ENCODE results near the gene USP14. TPM values are rescaled to one million over a fixed set of nuclear protein-coding genes. Genes with fewer than 3 reads are reported as not detected.

The USP14 gene
- total RNA-seq, 4 donors from 2014 or later = 21.8 to 42.8 (median 29.5) TPM

GRCh38 chr18:217532-218336 is 59.4 kb downstream of the USP14 start:
- 91% methylated on average over 5 of the region's 5 CpGs for WGBS
- intact Hi-C loops (cut with DNase I) = no loop called here
- no peak overlapping the region for H3K27ac ChIP-seq (replicated peaks in 1 of 4)
- no peaks in the 10 kb centered on the region for H3K27me3 ChIP-seq
- no peak for DNase-seq (ENCODE audit: extremely low spot score)
- peaks cover 34 to 78% (median 64%) of the 10 kb centered on the region in 4 donors for H3K36me3 ChIP-seq
- H3K9me3 ChIP-seq = no peaks in the 10 kb centered on the region
- TF ChIP-seq EP300 (IDR thresholded peaks at IDR 0.05) = no peak
- no peak for TF ChIP-seq CTCF (IDR thresholded peaks at IDR 0.05)
- no peaks in the 10 kb centered on the region for H3K4me1 ChIP-seq
- H3K4me3 ChIP-seq = no peak overlapping the region

GRCh38 chr18:220708-221107 is 62.4 kb downstream of the USP14 start:
- H3K36me3 ChIP-seq = peaks cover 34 to 79% (median 63%) of the 10 kb centered on the region in 4 donors
- H3K4me1 ChIP-seq = no peaks in the 10 kb centered on the region
- H3K27ac ChIP-seq (replicated peaks in 1 of 4) = no peak overlapping the region
- H3K9me3 ChIP-seq = no peaks in the 10 kb centered on the region
- no peak for DNase-seq (ENCODE audit: extremely low spot score)
- no peaks in the 10 kb centered on the region for H3K27me3 ChIP-seq
- no peak overlapping the region for H3K4me3 ChIP-seq
- TF ChIP-seq EP300 (IDR thresholded peaks at IDR 0.05) (no peak), POLR2A (IDR thresholded peaks at IDR 0.05; ENCODE audit: low read depth) (no peak), POLR2AphosphoS5 (IDR thresholded peaks at IDR 0.05) (no peak), CTCF (IDR thresholded peaks at IDR 0.05) (no peak)
- intact Hi-C loops (cut with DNase I) = no loop called here

- Histone ChIP-seq H3K4me3 (no peak overlapping the region), H3K36me3 (peaks cover 15 to 79% (median 49%) of the 10 kb centered on the region in 4 donors), H3K27ac (replicated peaks in 1 of 4) (no peak overlapping the region), H3K27me3 (no peaks in the 10 kb centered on the region), H3K4me1 (no peaks in the 10 kb centered on the region), H3K9me3 (no peaks in the 10 kb centered on the region)
- TF ChIP-seq CTCF (IDR thresholded peaks at IDR 0.05) (no peak), POLR2AphosphoS5 (IDR thresholded peaks at IDR 0.05) (no peak), EP300 (IDR thresholded peaks at IDR 0.05) (no peak), POLR2A (IDR thresholded peaks at IDR 0.05; ENCODE audit: low read depth) (no peak)
- DNase-seq (ENCODE audit: extremely low spot score) = no peak
- 85% methylated on average over 4 of the region's 4 CpGs for WGBS
- intact Hi-C loops (cut with DNase I) = no loop called here
Observed at GRCh38 chr18:225745-226144, 67.4 kb downstream of the USP14 start.

GRCh38 chr18:227374-227773 is 69.0 kb downstream of the USP14 start:
- Histone ChIP-seq H3K36me3 (peaks cover 15 to 74% (median 46%) of the 10 kb centered on the region in 4 donors), H3K4me3 (no peak overlapping the region), H3K4me1 (no peaks in the 10 kb centered on the region), H3K27me3 (no peaks in the 10 kb centered on the region), H3K9me3 (no peaks in the 10 kb centered on the region), H3K27ac (replicated peaks in 1 of 4) (no peak overlapping the region)
- intact Hi-C loops (cut with DNase I) = no loop called here
- no peak for TF ChIP-seq EP300 (IDR thresholded peaks at IDR 0.05)
- no peak for TF ChIP-seq POLR2AphosphoS5 (IDR thresholded peaks at IDR 0.05)
- TF ChIP-seq POLR2A (IDR thresholded peaks at IDR 0.05; ENCODE audit: low read depth) = no peak
- no peak for TF ChIP-seq CTCF (IDR thresholded peaks at IDR 0.05)
- no peak for DNase-seq (ENCODE audit: extremely low spot score)
- WGBS = 91% methylated on average over 6 of the region's 6 CpGs

- H3K27me3 ChIP-seq = no peaks in the 10 kb centered on the region
- H3K36me3 ChIP-seq = peaks cover 15 to 68% (median 44%) of the 10 kb centered on the region in 4 donors
- no peak for TF ChIP-seq CTCF (IDR thresholded peaks at IDR 0.05)
- TF ChIP-seq POLR2AphosphoS5 (IDR thresholded peaks at IDR 0.05) = no peak
- no peak for TF ChIP-seq EP300 (IDR thresholded peaks at IDR 0.05)
- TF ChIP-seq POLR2A (IDR thresholded peaks at IDR 0.05; ENCODE audit: low read depth) = no peak
- no peak overlapping the region for H3K27ac ChIP-seq (replicated peaks in 1 of 4)
- H3K9me3 ChIP-seq = no peaks in the 10 kb centered on the region
- H3K4me1 ChIP-seq = no peaks in the 10 kb centered on the region
- no peak overlapping the region for H3K4me3 ChIP-seq
- intact Hi-C loops (cut with DNase I) = no loop called here
- 88% methylated on average over 4 of the region's 4 CpGs for WGBS
- DNase-seq (ENCODE audit: extremely low spot score) = no peak
Observed at GRCh38 chr18:227902-228301, 69.5 kb downstream of the USP14 start.

Data from esophagus muscularis mucosa (tissue), 4 donors.